Keratinocyte (primary cell): ENCODE measurements around the gene PIGS. TPM values are rescaled to one million over a fixed set of nuclear protein-coding genes. Genes with fewer than 3 reads are reported as not detected.
"Not testable (repeated sequence)": the region's sequence is repeated elsewhere in the genome, so short reads cannot be mapped to it uniquely, and the experiment has no call there.

Experiments
- DNase-seq: peaks from one replicate; pipeline ENCODE4 v3.0.0-alpha.2; 2011; ENCODE audit warnings: low read depth, missing footprints, low spot score
- FAIRE-seq: peaks from 2 replicates; lab custom pipeline; 2011; peaks lifted over from hg19 to GRCh38; lab: Jason Lieb, UNC
- H2AFZ ChIP-seq: 2 replicates; pipeline ENCODE4 v1.6.0; 2012; ENCODE audit warnings: low read length, control low read depth, inconsistent platforms; ENCODE audit not compliant: control insufficient read depth
- H3K27ac ChIP-seq: 2 replicates; pipeline ENCODE4 v1.5.1; 2011; ENCODE audit warnings: low read length; ENCODE audit not compliant: control insufficient read depth, insufficient read depth
- H3K27me3 ChIP-seq: 3 replicates; pipeline ENCODE4 v1.6.0; 2011; ENCODE audit warnings: low read length; ENCODE audit not compliant: control insufficient read depth, insufficient read depth; ENCODE audit errors: extremely low read depth
- H3K36me3 ChIP-seq, 2 experiments: 2 replicates in 1 of 2; 3 replicates in 1 of 2; pipeline ENCODE4 v1.5.1; 2011; ENCODE audit warnings: low read length in 2 of 2, mild to moderate bottlenecking in 1 of 2; ENCODE audit not compliant: control insufficient read depth in 2 of 2, insufficient read depth in 2 of 2; ENCODE audit errors: extremely low read depth in 1 of 2
- H3K4me1 ChIP-seq: 3 replicates; pipeline ENCODE4 v1.5.1; 2011; ENCODE audit warnings: low read length; ENCODE audit not compliant: control insufficient read depth, insufficient read depth; ENCODE audit errors: extremely low read depth
- H3K4me2 ChIP-seq: 3 replicates; pipeline ENCODE4 v1.6.0; 2011; ENCODE audit warnings: low read depth, low read length; ENCODE audit not compliant: control insufficient read depth, insufficient read depth; ENCODE audit errors: extremely low read depth
- H3K4me3 ChIP-seq, 3 experiments: fragments of 200-600 bp in 1 of 3; sonication (generic) in 1 of 3; 2 replicates in 2 of 3; 3 replicates in 1 of 3; pipeline ENCODE4 v1.5.1; 2011 to 2016; ENCODE audit warnings: low read length in 3 of 3, mild to moderate bottlenecking in 3 of 3, control low read depth in 2 of 3, inconsistent platforms in 1 of 3, low read depth in 1 of 3, mixed read lengths in 1 of 3, mixed run types in 1 of 3, moderate library complexity in 1 of 3; ENCODE audit not compliant: control insufficient read depth in 2 of 3, insufficient read depth in 2 of 3; ENCODE audit errors: extremely low read depth in 1 of 3
- H3K79me2 ChIP-seq: 2 replicates; pipeline ENCODE4 v1.6.0; 2012; ENCODE audit warnings: low read length; ENCODE audit not compliant: control insufficient read depth, insufficient read depth
- H3K9ac ChIP-seq: 3 replicates; pipeline ENCODE4 v1.6.0; 2011; ENCODE audit warnings: low read length; ENCODE audit not compliant: control insufficient read depth, insufficient read depth; ENCODE audit errors: extremely low read depth
- H3K9me1 ChIP-seq: 3 replicates; pipeline ENCODE4 v1.6.0; 2011; ENCODE audit warnings: low read length; ENCODE audit not compliant: control insufficient read depth, insufficient read depth; ENCODE audit errors: extremely low read depth
- H3K9me3 ChIP-seq: 2 replicates; pipeline ENCODE4 v1.5.1; 2012; ENCODE audit warnings: low read depth, low read length; ENCODE audit not compliant: control insufficient read depth
- H4K20me1 ChIP-seq: 3 replicates; pipeline ENCODE4 v1.6.0; 2011; ENCODE audit warnings: low read length; ENCODE audit not compliant: control insufficient read depth, insufficient read depth; ENCODE audit errors: extremely low read depth
- CTCF ChIP-seq, 3 experiments: IDR thresholded peaks in 1 of 3; conservative IDR thresholded peaks in 1 of 3; optimal IDR thresholded peaks in 1 of 3; 2 replicates in 2 of 3; 3 replicates in 1 of 3; pipeline versions ENCODE3 to v1.5.1; 2011; ENCODE audit warnings: low read length in 3 of 3, mild to moderate bottlenecking in 3 of 3, moderate library complexity in 2 of 3, control low read depth in 1 of 3, inconsistent platforms in 1 of 3; ENCODE audit not compliant: insufficient read depth in 2 of 3; ENCODE audit errors: extremely low read depth in 1 of 3
- EZH2 ChIP-seq: IDR thresholded peaks from one replicate; pipeline ENCODE4 v1.6.1; 2012; ENCODE audit warnings: inconsistent platforms, mild to moderate bottlenecking, low read length, moderate library complexity
- dilution Hi-C: fragments of 300-500 bp; cut with MboI; formaldehyde crosslinking; loops from one replicate; pipeline ENCODE4 v1.7.0; 2020; ENCODE audit warnings: low sequenced_read_pairs; ENCODE audit not compliant: extremely low pct_ligation_motif_present
- polyA plus RNA-seq, 5 experiments: library from polyadenylated mRNA; depleted of rRNA in 3 of 5; stranded (reverse) in 3 of 5; stranded (forward) in 1 of 5; unstranded in 1 of 5; fragments of >200 nt; gene quantifications; 1 replicate in 1 of 5; 2 replicates in 3 of 5; 3 replicates in 1 of 5; pipeline versions ENCODE4 v1.2.1 to v1.2.3, GENCODE V29; 2011 to 2012; ENCODE audit warnings: missing spikeins in 2 of 5, low read depth in 1 of 5, low replicate concordance in 1 of 5

Gene PIGS
- polyA plus RNA-seq, 1 donor (not counting 4 experiments of a cell fraction or from before 2014, with no cell fraction given): 33.6 TPM

- Histone ChIP-seq H3K4me1 (no peaks in the 10 kb centered on the region), H4K20me1 (no peaks in the 10 kb centered on the region), H3K9me3 (no peaks in the 10 kb centered on the region), H3K27me3 (no peaks in the 10 kb centered on the region), H3K36me3 (peaks cover 27 to 29% of the 10 kb centered on the region in 2 experiments), H2AFZ (no peak overlapping the region), H3K79me2 (no peaks in the 10 kb centered on the region), H3K9me1 (no peaks in the 10 kb centered on the region), H3K4me3 (no peak overlapping the region), H3K4me2 (no peak overlapping the region), H3K9ac (no peak overlapping the region), H3K27ac (no peak overlapping the region)
- dilution Hi-C loops: no loop called here
- DNase-seq (no peak), FAIRE-seq (no peak)
- TF ChIP-seq CTCF (optimal IDR thresholded peaks at IDR 0.05 in 1 of 3, IDR thresholded peaks at IDR 0.05 in 1 of 3, conservative IDR thresholded peaks at IDR 0.05 in 1 of 3; ENCODE audit: extremely low read depth in 1 of 3, insufficient read depth in 2 of 3, low read length in 3 of 3): no peak
- TF ChIP-seq EZH2: no peak
Observed at GRCh38 chr17:28610376-28610775, 39.1 kb upstream of the PIGS start.

- H3K9ac ChIP-seq, DNase-seq, H3K27me3 ChIP-seq, H3K9me3 ChIP-seq, H2AFZ ChIP-seq, H3K9me1 ChIP-seq, H4K20me1 ChIP-seq, H3K4me1 ChIP-seq, H3K27ac ChIP-seq, H3K4me3 ChIP-seq, H3K79me2 ChIP-seq, H3K36me3 ChIP-seq, dilution Hi-C loops, H3K4me2 ChIP-seq, FAIRE-seq: not testable (repeated sequence)
Observed at GRCh38 chr17:28604031-28604430, 32.7 kb upstream of the PIGS start.
